ENCODE data around the gene SMCHD1.

DNA sequence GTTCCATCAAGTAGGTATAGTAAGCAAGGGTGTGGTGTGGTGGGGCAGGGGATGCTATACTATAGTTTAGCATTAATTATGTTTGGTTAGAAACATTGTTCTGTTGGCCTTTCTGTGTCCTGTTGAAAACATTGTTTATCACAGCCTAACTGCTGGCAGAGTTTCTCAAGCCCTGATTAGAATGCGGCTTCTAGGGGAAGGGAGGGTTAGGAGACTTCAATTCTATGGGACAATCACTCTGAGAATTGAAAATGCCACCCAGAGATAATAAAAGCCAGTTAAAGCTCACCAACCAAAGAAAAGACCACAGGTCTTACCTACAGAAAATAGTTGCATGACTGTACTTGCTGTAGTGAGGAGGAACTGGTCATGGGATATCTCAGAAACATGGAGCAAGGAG, 19.9 kb upstream of the SMCHD1 start:
- TF ChIP-seq POLR2A (IDR thresholded peaks at IDR 0.05) (no peak), POLR2AphosphoS5 (IDR thresholded peaks at IDR 0.05) (no peak)

Data from breast epithelium (tissue), 3 donors.